PC-3 (cell line): ENCODE measurements around the gene CEP112. TPM values are rescaled to one million over a fixed set of nuclear protein-coding genes. Genes with fewer than 3 reads are reported as not detected.

Experiments
- ATAC-seq: fragments of 200-7000 bp; cut with Tn5 transposase; 2 replicates; pipeline ENCODE4 v1.9.1; 2020; ENCODE audit warnings: mild to moderate bottlenecking, moderate library complexity
- BruUV-seq: library from RNA; stranded (reverse); fragments of 400-500 nt; replicated peaks from 2 replicates; lab custom pipeline; 2021; lab: Mats Ljungman, UMichigan
- CTCF ChIA-PET: fragments of 300-600 bp; sonication (Branson Sonifier 250); formaldehyde crosslinking; loops from one replicate; lab custom pipeline; 2022; ENCODE audit warnings: antibody characterized with exemption; lab: Charles Lee
- POLR2A ChIA-PET: fragments of 300-600 bp; sonication (Branson Sonifier 250); formaldehyde crosslinking; loops from one replicate; lab custom pipeline; 2022; ENCODE audit warnings: antibody characterized with exemption; ENCODE audit not compliant: unreplicated experiment; lab: Charles Lee
- DNase-seq: peaks from one replicate; pipeline ENCODE4 v3.0.0-alpha.2; 2015
- H2AFZ ChIP-seq: fragments of 300-600 bp; sonication (generic); 2 replicates; pipeline ENCODE4 v1.6.0; 2016; ENCODE audit warnings: antibody characterized with exemption, low read length
- H3F3A ChIP-seq: fragments of 300-600 bp; sonication (generic); one replicate; pipeline ENCODE4 v1.6.0; 2017; ENCODE audit warnings: antibody characterized with exemption, low read length, control low read depth, mild to moderate bottlenecking; ENCODE audit not compliant: unreplicated experiment
- H3K27ac ChIP-seq: fragments of 300-600 bp; sonication (generic); 2 replicates; pipeline ENCODE4 v1.5.1; 2016; ENCODE audit warnings: mild to moderate bottlenecking, low read length
- H3K27me3 ChIP-seq: fragments of 300-600 bp; sonication (generic); 2 replicates; pipeline ENCODE4 v1.6.1; 2016; ENCODE audit warnings: low read length, mixed read lengths
- H3K36me3 ChIP-seq: fragments of 300-600 bp; sonication (generic); 2 replicates; pipeline ENCODE4 v1.6.1; 2016; ENCODE audit warnings: low read depth, mixed run types, low read length, mixed read lengths
- H3K4me1 ChIP-seq: fragments of 300-600 bp; sonication (generic); 2 replicates; pipeline ENCODE4 v1.5.1; 2016; ENCODE audit warnings: low read length; ENCODE audit not compliant: insufficient read depth
- H3K4me2 ChIP-seq: fragments of 300-600 bp; sonication (generic); 2 replicates; pipeline ENCODE4 v1.6.0; 2016; ENCODE audit warnings: low read length
- H3K4me3 ChIP-seq: fragments of 300-600 bp; sonication (generic); 2 replicates; pipeline ENCODE4 v1.5.1; 2016; ENCODE audit warnings: mild to moderate bottlenecking, low read length, mixed read lengths
- H3K79me2 ChIP-seq: fragments of 300-600 bp; sonication (generic); 2 replicates; pipeline ENCODE4 v1.6.1; 2017; ENCODE audit warnings: low read length, mixed read lengths
- H3K9ac ChIP-seq: fragments of 300-600 bp; sonication (generic); 2 replicates; pipeline ENCODE4 v1.6.0; 2016; ENCODE audit warnings: mild to moderate bottlenecking, low read length
- H3K9me2 ChIP-seq: fragments of 300-600 bp; sonication (generic); replicated peaks from 2 replicates; pipeline ENCODE4 v1.6.1; 2016; ENCODE audit warnings: mixed run types, low read length, mixed read lengths
- H3K9me3 ChIP-seq: fragments of 300-600 bp; sonication (generic); 2 replicates; pipeline ENCODE4 v1.6.1; 2016; ENCODE audit warnings: low read length, mixed read lengths
- H4K20me1 ChIP-seq: fragments of 300-600 bp; sonication (generic); 2 replicates; pipeline ENCODE4 v1.6.1; 2016; ENCODE audit warnings: low read length, mixed read lengths
- CTCF ChIP-seq: fragments of 300-600 bp; sonication (generic); conservative IDR thresholded peaks from 2 replicates; pipeline ENCODE4 v1.5.1; 2017; ENCODE audit warnings: antibody characterized with exemption, low read depth, mild to moderate bottlenecking, low read length
- EZH2 ChIP-seq: fragments of 300-600 bp; sonication (generic); IDR thresholded peaks from one replicate; pipeline ENCODE4 v1.6.1; 2017; ENCODE audit warnings: antibody characterized with exemption, mild to moderate bottlenecking, low read length; ENCODE audit not compliant: unreplicated experiment
- EZH2phosphoT487 ChIP-seq: fragments of 300-600 bp; sonication (generic); IDR thresholded peaks from 2 replicates; pipeline ENCODE4 v1.6.1; 2018; ENCODE audit warnings: mild to moderate bottlenecking, antibody characterized with exemption, low read length, borderline replicate concordance
- intact Hi-C: fragments of 100-400 bp; cut with micrococcal nuclease; formaldehyde crosslinking; loops from 2 replicates; pipeline ENCODE4 v1.9.0; 2023
- total RNA-seq: library from RNA; depleted of rRNA; stranded (reverse); fragments of >200 nt; gene quantifications from 2 replicates; pipeline ENCODE4 v1.2.3, GENCODE V29; 2014

The CEP112 gene
- total RNA-seq, 1 experiment from 2014 or later, result 6.5 TPM

DNA sequence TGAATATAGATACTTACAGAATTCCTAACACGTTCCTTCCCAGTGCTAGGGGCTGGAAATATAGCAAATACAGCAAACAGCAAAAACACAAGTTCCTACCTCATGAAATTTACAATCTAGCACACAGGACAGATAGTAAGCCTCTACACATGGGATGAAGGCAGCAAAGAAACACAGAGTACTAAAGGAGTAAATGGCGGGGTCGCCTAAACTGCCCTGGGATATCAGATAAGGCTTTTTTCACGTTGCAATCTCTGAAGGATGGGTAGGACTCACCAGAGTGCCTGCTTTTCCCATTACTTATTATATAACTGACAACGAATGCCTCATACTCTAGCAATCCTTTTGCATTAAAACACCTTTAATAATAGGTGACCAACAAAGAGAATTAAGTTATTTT lies 19.8 kb downstream of the CEP112 start:
- Histone ChIP-seq H3K79me2 (no peaks in the 10 kb centered on the region), H3K27ac (no peak overlapping the region), H3K9ac (no peak overlapping the region), H3K4me2 (no peak overlapping the region), H3K4me1 (peaks cover 16% of the 10 kb centered on the region), H3K36me3 (no peaks in the 10 kb centered on the region), H3K4me3 (no peak overlapping the region), H3K9me3 (no peaks in the 10 kb centered on the region), H2AFZ (no peak overlapping the region), H3K9me2 (no peaks in the 10 kb centered on the region), H3K27me3 (no peaks in the 10 kb centered on the region), H4K20me1 (no peaks in the 10 kb centered on the region), H3F3A (no peaks in the 10 kb centered on the region)
- intact Hi-C loops, result no loop called here
- BruUV-seq, result no TSS peak
- CTCF ChIA-PET, result no interaction called here
- no peak for TF ChIP-seq CTCF
- no peak for TF ChIP-seq EZH2phosphoT487
- no peak for TF ChIP-seq EZH2
- ATAC-seq (no peak), DNase-seq (no peak)
- POLR2A ChIA-PET, result no interaction called here

- POLR2A ChIA-PET, result no interaction called here
- Histone ChIP-seq H3K4me2 (no peak overlapping the region), H2AFZ (no peak overlapping the region), H3K36me3 (no peaks in the 10 kb centered on the region), H3K9me3 (no peaks in the 10 kb centered on the region), H3F3A (no peaks in the 10 kb centered on the region), H4K20me1 (no peaks in the 10 kb centered on the region), H3K4me1 (peaks cover 12% of the 10 kb centered on the region), H3K27ac (no peak overlapping the region), H3K9ac (no peak overlapping the region), H3K9me2 (no peaks in the 10 kb centered on the region), H3K27me3 (no peaks in the 10 kb centered on the region), H3K79me2 (no peaks in the 10 kb centered on the region), H3K4me3 (no peak overlapping the region)
- TF ChIP-seq EZH2phosphoT487 (no peak), EZH2 (no peak), CTCF (no peak)
- CTCF ChIA-PET, result no interaction called here
- BruUV-seq, result no TSS peak
- intact Hi-C loops, result no loop called here
- DNase-seq (no peak), ATAC-seq (no peak)
Measured at GRCh38 chr17:66171692-66172091, 20.2 kb downstream of the CEP112 start.

DNA sequence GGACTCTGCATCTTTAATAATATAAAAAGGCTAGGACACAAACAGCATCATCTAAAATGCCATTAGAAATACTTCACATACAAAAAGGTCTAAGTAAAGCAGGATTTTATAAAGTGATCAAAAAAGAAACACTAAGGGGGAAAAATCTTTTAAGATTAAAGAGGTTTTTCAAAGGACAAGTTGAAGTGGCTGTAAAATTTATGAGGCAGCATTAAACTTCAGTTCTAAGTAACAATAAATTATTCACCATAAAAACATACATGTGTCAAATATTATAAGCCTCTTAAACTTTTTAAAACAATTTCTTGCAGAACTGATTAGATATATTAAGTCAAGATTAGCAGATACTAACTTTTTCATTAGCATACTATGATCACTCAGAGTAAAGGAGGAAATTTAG lies 20.8 kb downstream of the CEP112 start:
- H4K20me1 ChIP-seq, result no peaks in the 10 kb centered on the region
- no peak overlapping the region for H3K9ac ChIP-seq
- H3K4me1 ChIP-seq, result peaks cover 7% of the 10 kb centered on the region
- ChIA-PET CTCF (no interaction called here), POLR2A (no interaction called here)
- intact Hi-C loops, result no loop called here
- no peaks in the 10 kb centered on the region for H3K36me3 ChIP-seq
- no peak overlapping the region for H3K27ac ChIP-seq
- TF ChIP-seq EZH2phosphoT487, result no peak
- no peak for TF ChIP-seq EZH2
- no peak for TF ChIP-seq CTCF
- DNase-seq (no peak), ATAC-seq (no peak)
- H2AFZ ChIP-seq, result no peak overlapping the region
- no TSS peak for BruUV-seq
- H3K9me3 ChIP-seq, result no peaks in the 10 kb centered on the region
- H3K4me3 ChIP-seq, result no peak overlapping the region
- H3F3A ChIP-seq, result no peaks in the 10 kb centered on the region
- H3K27me3 ChIP-seq, result no peaks in the 10 kb centered on the region
- no peaks in the 10 kb centered on the region for H3K9me2 ChIP-seq
- no peaks in the 10 kb centered on the region for H3K79me2 ChIP-seq
- no peak overlapping the region for H3K4me2 ChIP-seq
